Stomach (tissue), 9 donors: ENCODE data around the gene VRK2. TPM values are rescaled to one million over a fixed set of nuclear protein-coding genes. Genes with fewer than 3 reads are reported as not detected.

Experiments
- DNase-seq, 2 donors: peaks; one replicate each; pipeline versions ENCODE4 v3.0.0 to v3.0.0-alpha.2; 2013 to 2019
- H3K27ac ChIP-seq, 5 donors: fragments of 200-600 bp in 4 of 5; sonication (generic) in 4 of 5; one replicate each; pipeline ENCODE4 v1.5.1; 2013 to 2019; ENCODE audit warnings: mild to moderate bottlenecking in 1 of 5, moderate library complexity in 1 of 5
- H3K27me3 ChIP-seq, 3 donors: fragments of 200-600 bp; sonication (generic); one replicate each; pipeline ENCODE4 v1.5.1; 2017 to 2019; ENCODE audit warnings: mixed run types in 1 of 3
- H3K36me3 ChIP-seq, 4 donors: fragments of 200-600 bp; sonication (generic); 1 replicate in 3 of 4; 2 replicates in 1 of 4; pipeline ENCODE4 v1.5.1; 2016 to 2019
- H3K4me1 ChIP-seq, 4 donors: fragments of 200-600 bp; sonication (generic); one replicate each; pipeline ENCODE4 v1.5.1; 2016 to 2019
- H3K4me3 ChIP-seq, 4 donors: fragments of 200-600 bp; sonication (generic) in 3 of 4; one replicate each; pipeline ENCODE4 v1.5.1; 2016 to 2019; ENCODE audit warnings: mild to moderate bottlenecking in 1 of 4
- H3K9me3 ChIP-seq, 4 donors: fragments of 200-600 bp; sonication (generic); one replicate each; pipeline ENCODE4 v1.5.1; 2016 to 2019
- EP300 ChIP-seq: sonication (generic); formaldehyde crosslinking; IDR thresholded peaks from one replicate; pipeline ENCODE4 v1.6.1; 2017; ENCODE audit warnings: antibody characterized with exemption
- POLR2A ChIP-seq, 4 donors: fragments of 450-650 bp; IDR thresholded peaks; one replicate each; pipeline ENCODE4 v1.6.1; 2016; ENCODE audit warnings: antibody characterized with exemption in 4 of 4, control low read depth in 2 of 4, mild to moderate bottlenecking in 1 of 4, moderate library complexity in 1 of 4
- POLR2AphosphoS5 ChIP-seq, 3 donors: sonication (generic); formaldehyde crosslinking; IDR thresholded peaks; one replicate each; pipeline ENCODE4 v1.6.1; 2016; ENCODE audit warnings: antibody characterized with exemption in 3 of 3
- WGBS, 5 donors: extraction: QIAGEN DNeasy Blood & Tissue Kit in 3 of 5; methylation state at CpG; one replicate each; pipeline versions ENCODE4 v1.1.5 to v1.1.7; 2013 to 2018; 5-methylcytosine and 5-hydroxymethylcytosine counted together
- intact Hi-C: fragments of 100-400 bp; cut with DNase I; formaldehyde crosslinking; loops from one replicate; pipeline ENCODE4 v1.15.1; 2023; ENCODE audit warnings: low total_unique reads
- polyA plus RNA-seq, 3 donors: library from polyadenylated mRNA; stranded (reverse); fragments of 200-250 nt; gene quantifications; one replicate each; pipeline ENCODE4 v1.2.3, GENCODE V29; 2013
- total RNA-seq, 5 donors: library from RNA; depleted of rRNA; stranded (reverse); fragments of >200 nt; gene quantifications; one replicate each; pipeline versions ENCODE4 v1.1.0 to v1.2.3, GENCODE V29; 2014 to 2016
- TF ChIP-seq, protein P1 (sequence below), 7 experiments: fragments of 450-650 bp in 4 of 7; fragments of 200-600 bp in 3 of 7; sonication (generic) in 3 of 7; IDR thresholded peaks; one replicate each; pipeline ENCODE4 v1.5.1; 2016 to 2019; ENCODE audit warnings: antibody characterized with exemption in 7 of 7, control low read depth in 2 of 7, mild to moderate bottlenecking in 1 of 7
- donor health status: healthy with polysubstance abuse.
- donor health status: Bipolar disorder and iron deficiency.
- donor health status: healthy.

VRK2 gene
- total and polyA plus RNA-seq, 8 donors = 10.0 to 29.9 (median 14.4) TPM

DNA sequence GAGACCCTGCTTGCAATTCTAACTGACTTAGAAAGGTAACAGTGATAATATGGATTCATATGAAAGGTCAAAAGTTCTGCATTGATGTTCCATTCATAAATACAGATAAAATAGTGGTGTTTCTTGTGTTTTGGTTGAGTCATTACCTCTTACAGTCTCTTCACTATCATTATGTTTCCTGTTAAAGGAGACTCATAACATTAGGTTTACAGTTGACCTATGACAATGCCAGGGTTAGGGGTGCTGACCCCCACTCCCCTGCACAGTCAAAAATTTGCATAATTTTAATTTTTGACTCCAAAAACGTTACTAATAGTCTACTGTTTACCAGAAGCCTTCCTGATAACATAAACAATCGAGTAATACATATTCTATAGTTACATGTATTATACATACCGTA lies 75.4 kb downstream of the VRK2 start:
- H3K27ac ChIP-seq = no peak overlapping the region
- TF ChIP-seq, protein P1, sequence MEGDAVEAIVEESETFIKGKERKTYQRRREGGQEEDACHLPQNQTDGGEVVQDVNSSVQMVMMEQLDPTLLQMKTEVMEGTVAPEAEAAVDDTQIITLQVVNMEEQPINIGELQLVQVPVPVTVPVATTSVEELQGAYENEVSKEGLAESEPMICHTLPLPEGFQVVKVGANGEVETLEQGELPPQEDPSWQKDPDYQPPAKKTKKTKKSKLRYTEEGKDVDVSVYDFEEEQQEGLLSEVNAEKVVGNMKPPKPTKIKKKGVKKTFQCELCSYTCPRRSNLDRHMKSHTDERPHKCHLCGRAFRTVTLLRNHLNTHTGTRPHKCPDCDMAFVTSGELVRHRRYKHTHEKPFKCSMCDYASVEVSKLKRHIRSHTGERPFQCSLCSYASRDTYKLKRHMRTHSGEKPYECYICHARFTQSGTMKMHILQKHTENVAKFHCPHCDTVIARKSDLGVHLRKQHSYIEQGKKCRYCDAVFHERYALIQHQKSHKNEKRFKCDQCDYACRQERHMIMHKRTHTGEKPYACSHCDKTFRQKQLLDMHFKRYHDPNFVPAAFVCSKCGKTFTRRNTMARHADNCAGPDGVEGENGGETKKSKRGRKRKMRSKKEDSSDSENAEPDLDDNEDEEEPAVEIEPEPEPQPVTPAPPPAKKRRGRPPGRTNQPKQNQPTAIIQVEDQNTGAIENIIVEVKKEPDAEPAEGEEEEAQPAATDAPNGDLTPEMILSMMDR (IDR thresholded peaks at IDR 0.05) = no peak
- TF ChIP-seq EP300 (no peak), POLR2A (IDR thresholded peaks at IDR 0.05) (no peak), POLR2AphosphoS5 (IDR thresholded peaks at IDR 0.05) (no peak)
- 71 to 83% (median 75%) methylated on average over 3 of the region's 3 CpGs for WGBS, 5 donors
- no peaks in the 10 kb centered on the region for H3K27me3 ChIP-seq
- no peak overlapping the region for H3K4me3 ChIP-seq
- H3K9me3 ChIP-seq = no peaks in the 10 kb centered on the region
- intact Hi-C loops = no loop called here
- H3K4me1 ChIP-seq = no peaks in the 10 kb centered on the region
- DNase-seq = no peak
- H3K36me3 ChIP-seq = peaks cover 0 to 20% (median 15%) of the 10 kb centered on the region in 4 donors

DNA sequence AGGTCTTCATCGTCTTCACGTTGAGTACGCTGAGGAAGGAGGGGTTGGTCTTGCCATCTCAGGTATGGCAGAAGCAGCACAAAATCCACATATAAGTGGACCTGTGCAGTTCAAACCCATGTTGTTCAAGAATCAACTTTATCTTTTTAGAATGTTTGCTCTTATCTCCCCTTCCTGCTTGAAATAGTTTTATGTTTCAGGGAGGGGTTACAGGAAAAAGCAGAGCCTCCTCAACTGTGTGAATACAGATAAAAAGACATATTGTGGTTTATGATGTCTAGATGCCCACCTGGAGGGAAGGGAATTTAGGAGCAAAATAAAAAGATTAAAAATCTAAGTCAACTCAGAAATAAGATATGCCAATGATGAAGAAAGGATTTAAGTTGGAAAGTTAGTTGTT lies 75.9 kb downstream of the VRK2 start:
- peaks cover 0 to 20% (median 15%) of the 10 kb centered on the region in 4 donors for H3K36me3 ChIP-seq
- TF ChIP-seq EP300 (no peak), POLR2A (IDR thresholded peaks at IDR 0.05) (no peak), POLR2AphosphoS5 (IDR thresholded peaks at IDR 0.05) (no peak)
- TF ChIP-seq, protein P1 (IDR thresholded peaks at IDR 0.05) = no peak
- no peaks in the 10 kb centered on the region for H3K9me3 ChIP-seq
- no peak for DNase-seq
- H3K27ac ChIP-seq = no peak overlapping the region
- no peaks in the 10 kb centered on the region for H3K27me3 ChIP-seq
- WGBS, 5 donors = 95 to 99% (median 96%) methylated on average over 3 of the region's 3 CpGs
- H3K4me1 ChIP-seq = no peaks in the 10 kb centered on the region
- intact Hi-C loops = no loop called here
- H3K4me3 ChIP-seq = no peak overlapping the region

DNA sequence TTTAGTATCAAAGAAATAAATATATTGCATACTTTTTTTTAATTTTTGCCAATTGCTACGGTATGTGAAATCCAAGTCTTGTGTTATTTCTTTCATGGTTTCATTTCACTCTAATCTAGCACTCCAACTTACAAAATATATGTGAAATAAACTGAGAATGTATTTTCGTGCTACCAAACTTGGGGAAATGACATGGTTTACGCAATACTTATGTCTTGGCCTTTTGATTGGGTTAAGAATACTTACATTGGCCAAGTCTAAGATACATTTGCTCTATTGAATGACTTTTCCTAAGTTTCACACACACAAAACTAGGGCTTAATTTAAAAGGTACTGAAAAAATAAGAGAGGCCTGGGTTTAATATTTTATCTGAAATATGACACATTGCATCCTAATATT lies 80.5 kb downstream of the VRK2 start:
- Histone ChIP-seq H3K4me3 (no peak overlapping the region), H3K27me3 (no peaks in the 10 kb centered on the region)
- WGBS, 5 donors = 90 to 98% (median 95%) methylated on average over 3 of the region's 3 CpGs

DNA sequence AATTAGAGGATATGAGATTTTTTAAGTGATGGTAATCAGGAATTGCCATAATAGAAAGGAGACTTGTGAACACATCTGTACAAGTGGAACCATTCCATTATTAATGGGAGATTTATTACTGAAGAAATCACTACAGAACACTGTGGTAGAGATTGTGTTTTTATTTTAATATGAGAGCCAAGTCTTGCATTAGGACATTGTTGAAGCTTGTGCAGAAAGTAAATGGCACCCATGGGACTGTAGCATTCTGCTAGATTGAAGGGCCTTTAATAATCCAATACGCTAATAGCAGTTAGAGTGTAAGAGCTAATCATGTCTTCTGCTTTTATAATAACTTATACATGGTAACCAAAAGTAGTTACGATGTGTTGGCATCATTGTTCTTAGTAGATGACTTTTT lies 83.6 kb downstream of the VRK2 start:
- H3K36me3 ChIP-seq = peaks cover 0 to 16% (median 3%) of the 10 kb centered on the region in 4 donors
- H3K4me3 ChIP-seq = no peak overlapping the region
- TF ChIP-seq POLR2A (IDR thresholded peaks at IDR 0.05) (no peak), EP300 (no peak), POLR2AphosphoS5 (IDR thresholded peaks at IDR 0.05) (no peak)
- TF ChIP-seq, protein P1 (IDR thresholded peaks at IDR 0.05) = no peak
- peaks cover 0 to 12% (median 7%) of the 10 kb centered on the region in 4 donors for H3K4me1 ChIP-seq
- no peak overlapping the region for H3K27ac ChIP-seq
- WGBS, 5 donors = 81 to 97% (median 95%) methylated on average over 2 of the region's 2 CpGs
- peak in 1 of 2 donors; percentile 5 for DNase-seq
- H3K9me3 ChIP-seq = no peaks in the 10 kb centered on the region
- intact Hi-C loops = no loop called here
- H3K27me3 ChIP-seq = no peaks in the 10 kb centered on the region

More for the DNA sequence above, 80.5 kb downstream of the VRK2 start:
- H3K9me3 ChIP-seq = no peaks in the 10 kb centered on the region
- peaks cover 0 to 12% (median 7%) of the 10 kb centered on the region in 4 donors for H3K4me1 ChIP-seq
- no peak for DNase-seq
- intact Hi-C loops = no loop called here
- no peak overlapping the region for H3K27ac ChIP-seq
- TF ChIP-seq POLR2A (IDR thresholded peaks at IDR 0.05) (no peak), POLR2AphosphoS5 (IDR thresholded peaks at IDR 0.05) (no peak), EP300 (no peak)
- TF ChIP-seq, protein P1 (IDR thresholded peaks at IDR 0.05) = no peak
- peaks cover 0 to 17% (median 13%) of the 10 kb centered on the region in 4 donors for H3K36me3 ChIP-seq
